Stomach (tissue), 9 donors: ENCODE results near the gene BPIFB3. TPM values are rescaled to one million over a fixed set of nuclear protein-coding genes. Genes with fewer than 3 reads are reported as not detected.

Experiments
- DNase-seq, 2 donors: peaks; one replicate each; pipeline versions ENCODE4 v3.0.0 to v3.0.0-alpha.2; 2013 to 2019
- H3K27ac ChIP-seq, 5 donors: fragments of 200-600 bp in 4 of 5; sonication (generic) in 4 of 5; one replicate each; pipeline ENCODE4 v1.5.1; 2013 to 2019; ENCODE audit warnings: mild to moderate bottlenecking in 1 of 5, moderate library complexity in 1 of 5
- H3K27me3 ChIP-seq, 3 donors: fragments of 200-600 bp; sonication (generic); one replicate each; pipeline ENCODE4 v1.5.1; 2017 to 2019; ENCODE audit warnings: mixed run types in 1 of 3
- H3K36me3 ChIP-seq, 4 donors: fragments of 200-600 bp; sonication (generic); 1 replicate in 3 of 4; 2 replicates in 1 of 4; pipeline ENCODE4 v1.5.1; 2016 to 2019
- H3K4me1 ChIP-seq, 4 donors: fragments of 200-600 bp; sonication (generic); one replicate each; pipeline ENCODE4 v1.5.1; 2016 to 2019
- H3K4me3 ChIP-seq, 4 donors: fragments of 200-600 bp; sonication (generic) in 3 of 4; one replicate each; pipeline ENCODE4 v1.5.1; 2016 to 2019; ENCODE audit warnings: mild to moderate bottlenecking in 1 of 4
- H3K9me3 ChIP-seq, 4 donors: fragments of 200-600 bp; sonication (generic); one replicate each; pipeline ENCODE4 v1.5.1; 2016 to 2019
- CTCF ChIP-seq, 7 experiments: fragments of 450-650 bp in 4 of 7; fragments of 200-600 bp in 3 of 7; sonication (generic) in 3 of 7; IDR thresholded peaks; one replicate each; pipeline ENCODE4 v1.5.1; 2016 to 2019; ENCODE audit warnings: antibody characterized with exemption in 7 of 7, control low read depth in 2 of 7, mild to moderate bottlenecking in 1 of 7
- EP300 ChIP-seq: sonication (generic); formaldehyde crosslinking; IDR thresholded peaks from one replicate; pipeline ENCODE4 v1.6.1; 2017; ENCODE audit warnings: antibody characterized with exemption
- POLR2A ChIP-seq, 4 donors: fragments of 450-650 bp; IDR thresholded peaks; one replicate each; pipeline ENCODE4 v1.6.1; 2016; ENCODE audit warnings: antibody characterized with exemption in 4 of 4, control low read depth in 2 of 4, mild to moderate bottlenecking in 1 of 4, moderate library complexity in 1 of 4
- POLR2AphosphoS5 ChIP-seq, 3 donors: sonication (generic); formaldehyde crosslinking; IDR thresholded peaks; one replicate each; pipeline ENCODE4 v1.6.1; 2016; ENCODE audit warnings: antibody characterized with exemption in 3 of 3
- WGBS, 5 donors: extraction: QIAGEN DNeasy Blood & Tissue Kit in 3 of 5; methylation state at CpG; one replicate each; pipeline versions ENCODE4 v1.1.5 to v1.1.7; 2013 to 2018; 5-methylcytosine and 5-hydroxymethylcytosine counted together
- intact Hi-C: fragments of 100-400 bp; cut with DNase I; formaldehyde crosslinking; loops from one replicate; pipeline ENCODE4 v1.15.1; 2023; ENCODE audit warnings: low total_unique reads
- polyA plus RNA-seq, 3 donors: library from polyadenylated mRNA; stranded (reverse); fragments of 200-250 nt; gene quantifications; one replicate each; pipeline ENCODE4 v1.2.3, GENCODE V29; 2013
- total RNA-seq, 5 donors: library from RNA; depleted of rRNA; stranded (reverse); fragments of >200 nt; gene quantifications; one replicate each; pipeline versions ENCODE4 v1.1.0 to v1.2.3, GENCODE V29; 2014 to 2016
- donor health status: healthy with polysubstance abuse.
- donor health status: Bipolar disorder and iron deficiency.
- donor health status: healthy.

Gene BPIFB3
- total and polyA plus RNA-seq, 8 donors: not detected

GRCh38 chr20:33054791-33055190 is 1.1 kb downstream of the BPIFB3 start:
- no peak overlapping the region for H3K4me3 ChIP-seq
- no peak for TF ChIP-seq POLR2A (IDR thresholded peaks at IDR 0.05)
- TF ChIP-seq CTCF (IDR thresholded peaks at IDR 0.05): no peak
- TF ChIP-seq POLR2AphosphoS5 (IDR thresholded peaks at IDR 0.05): no peak
- no peak for TF ChIP-seq EP300
- WGBS, 5 donors: 76 to 88% (median 77%) methylated on average over 2 of the region's 2 CpGs
- no peak overlapping the region for H3K27ac ChIP-seq
- intact Hi-C loops: no loop called here
- no peaks in the 10 kb centered on the region for H3K4me1 ChIP-seq
- H3K36me3 ChIP-seq: no peaks in the 10 kb centered on the region
- no peaks in the 10 kb centered on the region for H3K9me3 ChIP-seq
- H3K27me3 ChIP-seq: peaks cover 0 to 18% (median 0%) of the 10 kb centered on the region in 3 donors
- no peak for DNase-seq

- 66 to 85% (median 76%) methylated on average over 7 of the region's 7 CpGs for WGBS, 5 donors
- no peaks in the 10 kb centered on the region for H3K4me1 ChIP-seq
- DNase-seq: no peak
- H3K27ac ChIP-seq: no peak overlapping the region
- H3K9me3 ChIP-seq: no peaks in the 10 kb centered on the region
- TF ChIP-seq CTCF (IDR thresholded peaks at IDR 0.05) (no peak), EP300 (no peak), POLR2A (IDR thresholded peaks at IDR 0.05) (no peak), POLR2AphosphoS5 (IDR thresholded peaks at IDR 0.05) (no peak)
- H3K36me3 ChIP-seq: no peaks in the 10 kb centered on the region
- H3K27me3 ChIP-seq: peaks cover 0 to 10% (median 0%) of the 10 kb centered on the region in 3 donors
- H3K4me3 ChIP-seq: no peak overlapping the region
- intact Hi-C loops: no loop called here
Measured at GRCh38 chr20:33059136-33059535, 5.4 kb downstream of the BPIFB3 start.

- intact Hi-C loops: no loop called here
- Histone ChIP-seq H3K4me1 (no peaks in the 10 kb centered on the region), H3K36me3 (no peaks in the 10 kb centered on the region), H3K27me3 (peaks cover 0 to 6% (median 0%) of the 10 kb centered on the region in 3 donors), H3K9me3 (no peaks in the 10 kb centered on the region), H3K27ac (no peak overlapping the region), H3K4me3 (no peak overlapping the region)
- WGBS, 5 donors: 79 to 92% (median 83%) methylated on average over 13 to 22 of the region's 22 CpGs
- no peak for TF ChIP-seq EP300
- TF ChIP-seq CTCF (IDR thresholded peaks at IDR 0.05): no peak
- no peak for TF ChIP-seq POLR2AphosphoS5 (IDR thresholded peaks at IDR 0.05)
- no peak for TF ChIP-seq POLR2A (IDR thresholded peaks at IDR 0.05)
- no peak for DNase-seq
Measured at GRCh38 chr20:33059741-33060390, 6.2 kb downstream of the BPIFB3 start.

- DNase-seq: no peak
- WGBS, 5 donors: 80 to 90% (median 86%) methylated on average over 7 to 14 of the region's 14 CpGs
- Histone ChIP-seq H3K9me3 (no peaks in the 10 kb centered on the region), H3K27me3 (no peaks in the 10 kb centered on the region), H3K36me3 (no peaks in the 10 kb centered on the region), H3K27ac (no peak overlapping the region), H3K4me1 (no peaks in the 10 kb centered on the region), H3K4me3 (no peak overlapping the region)
- TF ChIP-seq POLR2AphosphoS5 (IDR thresholded peaks at IDR 0.05) (no peak), CTCF (IDR thresholded peaks at IDR 0.05) (no peak), EP300 (no peak), POLR2A (IDR thresholded peaks at IDR 0.05) (no peak)
- intact Hi-C loops: no loop called here
Measured at GRCh38 chr20:33061658-33062028, 7.9 kb downstream of the BPIFB3 start.
